Small intestine (tissue), 7 donors: ENCODE data around the gene PDE9A. TPM values are rescaled to one million over a fixed set of nuclear protein-coding genes. Genes with fewer than 3 reads are reported as not detected.

Source experiments
- DNase-seq, 2 donors: peaks; one replicate each; pipeline versions ENCODE4 v3.0.0 to v3.0.0-alpha.2; 2013
- FAIRE-seq: peaks from 2 replicates; lab custom pipeline; 2012; peaks lifted over from hg19 to GRCh38; lab: Jason Lieb, UNC
- H3K27ac ChIP-seq, 3 donors: one replicate each; pipeline ENCODE4 v1.5.1; 2013; ENCODE audit warnings: low read length in 2 of 3, mild to moderate bottlenecking in 2 of 3, control low read depth in 1 of 3, inconsistent platforms in 1 of 3, low read depth in 1 of 3, moderate library complexity in 1 of 3
- H3K27me3 ChIP-seq, 3 donors: one replicate each; pipeline ENCODE4 v1.6.1; 2013; ENCODE audit warnings: low read length in 3 of 3, inconsistent platforms in 1 of 3; ENCODE audit not compliant: control insufficient read depth in 3 of 3, insufficient read depth in 3 of 3
- H3K36me3 ChIP-seq, 3 donors: one replicate each; pipeline ENCODE4 v1.6.1; 2013; ENCODE audit warnings: low read length in 3 of 3, inconsistent platforms in 1 of 3, low read depth in 1 of 3, mild to moderate bottlenecking in 1 of 3, moderate library complexity in 1 of 3; ENCODE audit not compliant: control insufficient read depth in 3 of 3, insufficient read depth in 2 of 3
- H3K4me1 ChIP-seq, 3 donors: one replicate each; pipeline ENCODE4 v1.6.1; 2013; ENCODE audit warnings: low read length in 2 of 3, inconsistent platforms in 1 of 3, low read depth in 1 of 3, mild to moderate bottlenecking in 1 of 3, moderate library complexity in 1 of 3; ENCODE audit not compliant: control insufficient read depth in 3 of 3, insufficient read depth in 2 of 3
- H3K4me3 ChIP-seq, 3 donors: one replicate each; pipeline ENCODE4 v1.5.1; 2013; ENCODE audit warnings: low read length in 3 of 3, control low read depth in 1 of 3, inconsistent platforms in 1 of 3, low read depth in 1 of 3, mild to moderate bottlenecking in 1 of 3, moderate library complexity in 1 of 3
- H3K9me3 ChIP-seq, 2 donors: one replicate each; pipeline ENCODE4 v1.6.1; 2013; ENCODE audit warnings: low read depth in 1 of 2, low read length in 1 of 2; ENCODE audit not compliant: control insufficient read depth in 2 of 2, insufficient read depth in 1 of 2
- WGBS, 3 donors: extraction: QIAGEN DNeasy Blood & Tissue Kit; methylation state at CpG; one replicate each; pipeline ENCODE4 v1.1.7; 2013; 5-methylcytosine and 5-hydroxymethylcytosine counted together
- polyA plus RNA-seq, 4 donors: library from polyadenylated mRNA; stranded (reverse) in 3 of 4; unstranded in 1 of 4; fragments of 200-250 nt in 3 of 4; fragments of 120-200 nt in 1 of 4; gene quantifications; one replicate each; pipeline versions ENCODE4 v1.2.1 to v1.2.3, GENCODE V29; 2013
- donor health status: healthy with polysubstance abuse.
- donor health status: control.
- donor health status: control.
- donor health status: Bipolar disorder and iron deficiency.
- donor health status: healthy.

Gene PDE9A
- polyA plus RNA-seq, 4 donors, result 31.0 to 96.6 (median 49.6) TPM

DNA sequence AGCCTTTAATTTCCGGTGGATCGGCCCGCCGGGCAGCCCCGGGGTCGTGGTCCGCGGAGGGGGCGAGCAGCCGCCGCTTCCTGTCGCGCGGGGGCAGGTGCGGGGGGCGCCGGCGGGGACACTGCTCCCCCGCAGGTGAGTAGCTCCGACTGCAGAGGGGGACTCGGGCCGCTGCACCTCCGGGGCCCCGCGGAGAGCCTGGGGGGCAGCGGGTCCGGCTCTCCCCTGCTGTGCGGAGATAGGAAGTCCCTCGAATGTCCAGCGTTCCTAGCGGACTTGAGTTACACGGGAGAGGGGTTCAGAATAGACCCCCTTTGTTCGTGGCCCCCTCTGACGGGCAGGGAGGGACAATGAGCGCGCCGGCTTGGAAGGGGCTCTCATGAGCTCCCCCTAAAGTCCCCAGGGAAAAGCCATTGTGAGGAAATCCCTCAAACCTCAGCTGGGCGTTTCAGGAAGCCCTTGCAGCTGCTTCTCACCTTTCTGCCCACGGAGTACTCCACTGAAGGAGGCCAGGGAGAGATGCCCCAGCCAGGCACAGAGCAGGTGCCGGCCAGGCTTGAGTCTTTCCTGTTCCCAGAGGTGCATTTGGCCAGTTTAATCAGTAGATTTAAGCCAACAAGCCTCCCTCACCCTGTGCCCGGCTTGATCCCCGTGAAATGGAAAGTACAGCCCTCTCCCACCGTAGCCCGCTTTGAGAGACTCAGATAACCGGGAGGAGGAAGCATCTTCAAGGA lies 925 bp downstream of the PDE9A start:
- Histone ChIP-seq H3K36me3 (peaks cover 0 to 31% (median 0%) of the 10 kb centered on the region in 3 donors), H3K9me3 (no peaks in the 10 kb centered on the region), H3K4me3 (peak overlapping the region; percentile 64 to 81 (median 65)), H3K27ac (peak overlapping the region in 1 of 3 donors; percentile 44), H3K4me1 (peaks cover 2 to 44% (median 5%) of the 10 kb centered on the region in 3 donors), H3K27me3 (peaks cover 0 to 4% (median 0%) of the 10 kb centered on the region in 3 donors)
- DNase-seq, result peak; percentile 41 to 60
- no peak for FAIRE-seq
- WGBS, 3 donors, result 2 to 3% (median 2%) methylated on average over 28 to 45 of the region's 45 CpGs

DNA sequence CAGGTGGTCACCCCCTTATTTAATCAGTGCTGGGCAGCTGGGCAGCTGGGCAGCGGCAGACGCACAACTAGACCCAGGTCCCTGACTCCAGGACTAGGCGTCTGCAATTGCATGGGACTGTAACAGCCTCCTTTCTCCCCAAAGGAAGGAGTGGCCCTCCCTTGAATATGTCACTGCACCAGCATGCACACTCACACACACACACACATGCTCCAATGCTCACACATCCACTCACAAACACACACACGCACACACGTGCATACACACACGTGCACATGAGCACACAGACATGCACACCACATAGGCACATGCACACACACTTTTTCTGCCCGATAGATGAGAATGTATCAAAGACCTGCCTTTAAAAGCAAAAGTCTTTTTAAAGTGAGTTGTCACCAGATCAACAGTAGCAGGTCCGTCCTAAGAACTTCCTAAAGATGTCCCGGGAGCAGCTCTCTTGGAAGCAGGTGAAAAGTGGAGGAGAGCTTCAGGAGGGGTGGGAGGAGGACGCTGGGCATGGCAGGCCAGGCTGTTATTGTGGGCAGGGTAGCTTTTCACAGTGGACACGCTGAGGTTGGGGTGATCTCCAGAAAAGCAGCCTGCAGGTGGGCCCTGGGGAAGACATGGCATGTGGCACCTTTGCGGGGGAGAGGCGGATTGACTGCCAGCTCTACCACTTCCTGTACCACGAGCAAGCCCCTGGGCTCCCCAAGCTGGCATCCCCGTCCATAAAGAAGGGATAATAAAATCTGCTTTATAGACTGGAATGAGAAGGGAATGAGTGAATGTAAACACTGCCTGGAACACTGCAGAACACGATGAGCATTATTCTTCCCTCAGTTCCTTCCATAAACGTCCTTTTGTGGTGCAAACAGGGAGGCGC lies 1.7 kb downstream of the PDE9A start:
- 39 to 58% (median 42%) methylated on average over 18 of the region's 18 CpGs for WGBS, 3 donors
- H3K36me3 ChIP-seq, result peaks cover 0 to 37% (median 0%) of the 10 kb centered on the region in 3 donors
- H3K4me1 ChIP-seq, result peaks cover 2 to 39% (median 5%) of the 10 kb centered on the region in 3 donors
- DNase-seq (no peak), FAIRE-seq (no peak)
- peak overlapping the region in 2 of 3 donors; percentile 64 to 81 for H3K4me3 ChIP-seq
- H3K9me3 ChIP-seq, result no peaks in the 10 kb centered on the region
- H3K27ac ChIP-seq, result peak overlapping the region in 1 of 3 donors; percentile 44
- H3K27me3 ChIP-seq, result peaks cover 0 to 4% (median 0%) of the 10 kb centered on the region in 3 donors

DNA sequence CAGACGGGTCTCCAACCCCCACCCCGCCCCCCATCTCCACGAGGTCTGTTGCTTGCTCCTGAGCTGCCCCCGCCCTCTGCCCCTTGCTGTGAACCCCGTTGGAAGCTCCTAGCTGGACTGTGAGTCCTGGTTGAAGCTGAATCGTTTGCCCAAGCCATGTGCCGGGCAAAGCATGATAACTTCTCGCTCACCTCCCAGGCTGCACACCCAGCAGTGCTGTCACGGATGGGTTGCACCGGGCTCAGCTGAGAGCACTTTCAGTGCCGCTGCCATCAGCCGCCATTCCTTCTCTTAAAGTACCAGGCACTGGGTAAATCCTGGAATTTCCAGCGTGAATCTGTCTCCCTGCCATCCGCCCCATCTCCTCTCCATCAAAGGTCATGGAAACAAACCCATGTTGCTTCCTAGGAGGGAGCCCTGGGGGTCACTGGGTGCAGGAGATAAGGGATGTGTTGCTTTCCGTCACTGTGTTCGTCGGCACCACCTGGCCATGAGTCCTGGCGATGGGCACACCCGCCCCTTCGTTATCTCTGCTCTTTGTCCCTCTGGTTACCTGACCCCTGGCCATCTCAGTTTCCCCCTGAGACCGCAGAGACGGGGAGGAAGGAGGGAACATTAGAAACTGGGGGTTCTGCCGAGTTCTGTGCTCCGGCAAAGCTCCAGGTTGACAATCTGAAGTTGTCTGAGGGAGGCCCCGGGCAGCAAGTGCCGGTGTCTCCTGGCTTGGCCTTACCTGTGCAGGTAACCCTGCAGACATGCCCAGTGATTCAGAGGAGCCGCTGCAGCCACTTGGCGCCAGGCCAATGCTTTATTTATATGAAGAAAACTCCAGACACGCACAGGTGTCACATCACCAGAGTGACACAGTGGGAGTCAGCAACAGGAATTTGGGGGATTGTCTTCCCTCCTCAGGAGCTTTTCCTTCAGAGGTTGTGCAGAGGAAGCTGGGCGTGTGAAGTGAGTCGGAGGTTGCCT lies 2.7 kb downstream of the PDE9A start:
- peak overlapping the region in 1 of 3 donors; percentile 9 for H3K27ac ChIP-seq
- peak; percentile 49 to 74 for DNase-seq
- H3K36me3 ChIP-seq, result peaks cover 0 to 37% (median 0%) of the 10 kb centered on the region in 3 donors
- peaks cover 2 to 39% (median 5%) of the 10 kb centered on the region in 3 donors for H3K4me1 ChIP-seq
- H3K27me3 ChIP-seq, result peaks cover 0 to 4% (median 0%) of the 10 kb centered on the region in 3 donors
- no peak for FAIRE-seq
- peak overlapping the region in 2 of 3 donors; percentile 19 to 64 for H3K4me3 ChIP-seq
- H3K9me3 ChIP-seq, result no peaks in the 10 kb centered on the region
- WGBS, 3 donors, result 22 to 59% (median 37%) methylated on average over 31 of the region's 31 CpGs

DNA sequence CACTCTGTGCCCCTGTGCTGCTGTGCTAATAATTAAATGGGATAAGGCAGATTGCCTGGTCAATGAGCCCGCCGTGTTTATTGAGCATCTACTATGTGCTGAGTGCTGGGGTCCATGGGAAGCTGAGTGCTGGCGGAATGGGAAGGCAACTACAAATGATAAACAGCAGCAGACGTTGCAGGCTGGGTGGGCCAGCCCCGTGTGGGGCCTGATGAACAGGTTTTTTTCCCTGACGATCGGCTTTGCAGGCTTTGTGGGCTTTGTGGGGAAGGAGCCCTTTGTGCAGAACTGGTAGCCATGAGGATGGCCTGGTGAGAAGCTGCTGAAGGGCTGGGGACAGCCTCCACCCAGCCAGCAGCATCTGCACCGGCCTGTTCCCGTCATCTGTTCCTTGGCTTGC lies 3.5 kb downstream of the PDE9A start:
- FAIRE-seq (no peak), DNase-seq (no peak)
- Histone ChIP-seq H3K27ac (no peak overlapping the region), H3K9me3 (no peaks in the 10 kb centered on the region), H3K4me1 (peaks cover 2 to 36% (median 5%) of the 10 kb centered on the region in 3 donors), H3K27me3 (peaks cover 0 to 4% (median 0%) of the 10 kb centered on the region in 3 donors), H3K4me3 (no peak overlapping the region), H3K36me3 (peaks cover 0 to 40% (median 0%) of the 10 kb centered on the region in 3 donors)
- WGBS, 3 donors, result 88 to 92% (median 90%) methylated on average over 9 of the region's 9 CpGs

DNA sequence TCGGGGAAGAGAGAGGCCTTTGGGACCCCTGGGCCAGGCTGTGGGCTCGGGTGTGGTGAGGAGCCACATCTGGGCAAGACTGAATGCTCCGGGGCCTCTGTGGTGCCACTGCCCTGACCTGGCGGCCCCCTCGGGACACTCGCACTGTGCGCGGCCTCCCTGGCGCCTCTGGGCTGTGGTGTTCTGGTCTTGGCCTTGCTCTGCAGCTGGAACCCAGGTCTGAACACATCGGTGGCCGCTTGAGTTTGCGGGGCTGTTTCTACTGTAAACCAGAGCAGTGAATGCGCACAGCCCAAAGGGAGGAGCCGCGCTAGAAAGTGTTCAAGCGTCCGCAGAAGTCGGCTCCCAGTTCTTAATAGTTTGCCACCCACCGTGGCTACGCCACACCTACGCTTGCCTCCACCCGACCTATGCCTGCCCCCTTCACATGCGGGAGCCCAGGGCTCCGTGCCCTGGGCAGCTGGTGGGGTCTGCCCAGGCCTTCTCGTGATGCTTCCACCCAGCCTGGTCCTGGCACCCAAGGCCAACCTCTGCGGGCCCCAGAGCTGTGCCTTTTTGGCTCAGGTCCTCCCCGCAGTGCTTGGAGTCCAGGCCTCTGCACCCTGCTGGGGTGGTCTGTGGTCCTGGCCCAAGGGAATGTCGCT lies 4.4 kb downstream of the PDE9A start:
- peaks cover 0 to 50% (median 0%) of the 10 kb centered on the region in 3 donors for H3K36me3 ChIP-seq
- peaks cover 2 to 28% (median 4%) of the 10 kb centered on the region in 3 donors for H3K4me1 ChIP-seq
- H3K27me3 ChIP-seq, result peaks cover 0 to 4% (median 0%) of the 10 kb centered on the region in 3 donors
- FAIRE-seq (no peak), DNase-seq (no peak)
- WGBS, 3 donors, result 89 to 93% (median 91%) methylated on average over 27 to 28 of the region's 28 CpGs
- no peaks in the 10 kb centered on the region for H3K9me3 ChIP-seq
- no peak overlapping the region for H3K4me3 ChIP-seq
- H3K27ac ChIP-seq, result no peak overlapping the region

DNA sequence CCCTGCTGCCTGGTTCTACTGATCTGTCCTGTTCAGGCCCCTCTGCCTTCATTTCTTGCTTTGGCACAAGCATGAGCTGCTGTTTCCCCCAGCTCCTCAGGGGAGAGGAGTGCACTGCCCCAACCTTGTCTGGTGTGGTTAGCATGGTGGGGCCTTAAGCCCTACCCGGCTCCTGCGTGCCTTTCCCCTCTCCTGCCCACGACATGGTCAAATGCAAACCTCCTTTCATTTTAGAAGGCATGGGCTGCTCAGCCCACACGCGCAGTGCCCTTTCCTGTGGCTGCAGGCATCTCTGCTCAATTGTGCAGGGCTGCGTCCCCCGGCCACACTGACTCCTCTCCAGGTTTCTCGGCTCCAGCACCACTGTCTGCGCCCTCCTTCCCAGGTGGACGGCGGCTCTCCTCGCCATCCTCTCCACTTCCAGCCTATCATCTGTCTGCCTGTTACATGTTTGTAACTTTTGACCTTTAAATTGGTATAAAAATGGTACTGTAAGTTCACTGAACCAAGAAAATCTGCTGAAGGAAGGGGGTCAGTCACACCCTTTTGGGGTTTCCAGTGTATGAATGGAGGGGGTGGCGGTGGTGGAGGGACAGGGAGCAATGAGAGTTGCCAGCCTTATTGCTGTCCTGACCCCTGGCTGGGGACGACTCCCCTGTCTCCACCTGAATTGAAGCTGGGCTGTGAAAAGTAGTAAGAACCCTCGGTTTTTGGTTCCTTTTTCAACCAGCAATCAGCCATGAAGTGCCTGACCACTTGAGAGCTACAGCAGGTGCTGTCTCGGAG lies 5.1 kb downstream of the PDE9A start:
- FAIRE-seq (no peak), DNase-seq (no peak)
- 83 to 91% (median 86%) methylated on average over 16 of the region's 16 CpGs for WGBS, 3 donors

More for the DNA sequence above, 5.1 kb downstream of the PDE9A start:
- Histone ChIP-seq H3K4me1 (peaks cover 0 to 27% (median 2%) of the 10 kb centered on the region in 3 donors), H3K27ac (no peak overlapping the region), H3K36me3 (peaks cover 0 to 57% (median 0%) of the 10 kb centered on the region in 3 donors), H3K27me3 (peaks cover 0 to 4% (median 0%) of the 10 kb centered on the region in 3 donors), H3K4me3 (no peak overlapping the region), H3K9me3 (no peaks in the 10 kb centered on the region)
